ENCODE results near the gene KCNJ15. TPM values are rescaled to one million over a fixed set of nuclear protein-coding genes. Genes with fewer than 3 reads are reported as not detected.

The KCNJ15 gene
- total RNA-seq, 5 donors from 2014 or later (not counting 1 experiment from before 2014, with no cell fraction given): 0.09 to 0.66 (median 0.43) TPM

GRCh38 chr21:38247738-38248510, 8.9 kb upstream of the KCNJ15 start:
- ATAC-seq (replicated peaks in 1 of 4): no peak
- H3K9me3 ChIP-seq: no peaks in the 10 kb centered on the region
- H3K9me3 Mint-ChIP-seq: peaks cover 0 to 7% (median 0%) of the 10 kb centered on the region in 3 donors
- ChIA-PET POLR2A (interaction anchor here in 1 of 2 donors (0.5 kb wide), 1 partner anchor 62 kb away, joined by 3 read pairs; no protein-coding TSS in a partner anchor), CTCF (no interaction called here)
- peaks cover 0 to 2% of the 10 kb centered on the region in 2 donors for H3K27me3 Mint-ChIP-seq
- no peak overlapping the region for H3K4me3 ChIP-seq (ENCODE audit: control insufficient read depth in 1 of 2, extremely low read depth in 1 of 2, low read length in 1 of 2)
- peaks cover 11 to 12% of the 10 kb centered on the region in 2 experiments for H3K4me1 ChIP-seq (ENCODE audit: control insufficient read depth in 1 of 2, extremely low read depth in 1 of 2, insufficient read depth in 2 of 2, low read length in 2 of 2)
- H3K27ac ChIP-seq (ENCODE audit: low read length): no peak overlapping the region
- H3K27ac Mint-ChIP-seq: no peak overlapping the region
- H3K4me1 Mint-ChIP-seq: peaks cover 26 to 27% (median 27%) of the 10 kb centered on the region in 3 donors
- no peaks in the 10 kb centered on the region for H3K36me3 ChIP-seq (ENCODE audit: control insufficient read depth in 2 of 2, extremely low read depth in 1 of 2, insufficient read depth in 1 of 2, low read length in 1 of 2)
- DNase-seq: no peak
- no peak overlapping the region for H3K4me3 Mint-ChIP-seq
- 86% methylated on average over 1 of the region's 4 CpGs for WGBS (ENCODE audit: insufficient coverage)
- H3K27me3 ChIP-seq (replicated peaks in 1 of 2; ENCODE audit: control insufficient read depth in 2 of 2, extremely low read depth in 1 of 2, insufficient read depth in 2 of 2, low read length in 1 of 2): no peaks in the 10 kb centered on the region
- H3K36me3 Mint-ChIP-seq: no peaks in the 10 kb centered on the region

GRCh38 chr21:38249256-38249655, 7.5 kb upstream of the KCNJ15 start:
- ATAC-seq (replicated peaks in 1 of 4) (no peak), DNase-seq (no peak)
- Histone ChIP-seq H3K27me3 (replicated peaks in 1 of 2; ENCODE audit: control insufficient read depth in 2 of 2, extremely low read depth in 1 of 2, insufficient read depth in 2 of 2, low read length in 1 of 2) (no peaks in the 10 kb centered on the region), H3K9me3 (no peaks in the 10 kb centered on the region), H3K4me3 (ENCODE audit: control insufficient read depth in 1 of 2, extremely low read depth in 1 of 2, low read length in 1 of 2) (no peak overlapping the region), H3K27ac (ENCODE audit: low read length) (no peak overlapping the region), H3K4me1 (ENCODE audit: control insufficient read depth in 1 of 2, extremely low read depth in 1 of 2, insufficient read depth in 2 of 2, low read length in 2 of 2) (peaks cover 9% of the 10 kb centered on the region in 2 experiments), H3K36me3 (ENCODE audit: control insufficient read depth in 2 of 2, extremely low read depth in 1 of 2, insufficient read depth in 1 of 2, low read length in 1 of 2) (no peaks in the 10 kb centered on the region)
- ChIA-PET POLR2A (no interaction called here), CTCF (no interaction called here)
- Mint-ChIP-seq H3K27ac (no peak overlapping the region), H3K4me3 (no peak overlapping the region), H3K9me3 (peaks cover 0 to 7% (median 0%) of the 10 kb centered on the region in 3 donors), H3K27me3 (peaks cover 0 to 2% of the 10 kb centered on the region in 2 donors), H3K4me1 (peaks cover 17 to 21% (median 18%) of the 10 kb centered on the region in 3 donors), H3K36me3 (no peaks in the 10 kb centered on the region)
- no CpG with 5 or more reads among the region's 1 CpG for WGBS (ENCODE audit: insufficient coverage)

- Mint-ChIP-seq H3K27me3 (no peaks in the 10 kb centered on the region), H3K9me3 (peaks cover 0 to 7% (median 0%) of the 10 kb centered on the region in 3 donors), H3K4me1 (peaks cover 12 to 16% (median 13%) of the 10 kb centered on the region in 3 donors), H3K27ac (no peak overlapping the region), H3K36me3 (no peaks in the 10 kb centered on the region), H3K4me3 (no peak overlapping the region)
- CTCF ChIA-PET: no interaction called here
- Histone ChIP-seq H3K27me3 (replicated peaks in 1 of 2; ENCODE audit: control insufficient read depth in 2 of 2, extremely low read depth in 1 of 2, insufficient read depth in 2 of 2, low read length in 1 of 2) (no peaks in the 10 kb centered on the region), H3K9me3 (no peaks in the 10 kb centered on the region), H3K27ac (ENCODE audit: low read length) (no peak overlapping the region), H3K4me1 (ENCODE audit: control insufficient read depth in 1 of 2, extremely low read depth in 1 of 2, insufficient read depth in 2 of 2, low read length in 2 of 2) (peaks cover 4% of the 10 kb centered on the region in 2 experiments), H3K36me3 (ENCODE audit: control insufficient read depth in 2 of 2, extremely low read depth in 1 of 2, insufficient read depth in 1 of 2, low read length in 1 of 2) (no peaks in the 10 kb centered on the region), H3K4me3 (ENCODE audit: control insufficient read depth in 1 of 2, extremely low read depth in 1 of 2, low read length in 1 of 2) (no peak overlapping the region)
- ATAC-seq (replicated peaks in 1 of 4) (no peak), DNase-seq (no peak)
- WGBS (ENCODE audit: insufficient coverage): no CpG with 5 or more reads among the region's 3 CpGs
- POLR2A ChIA-PET: no interaction called here
Measured at GRCh38 chr21:38249696-38250278, 7.0 kb upstream of the KCNJ15 start.

GRCh38 chr21:38250991-38251418, 5.8 kb upstream of the KCNJ15 start:
- Mint-ChIP-seq H3K27ac (no peak overlapping the region), H3K4me1 (peaks cover 3 to 6% (median 3%) of the 10 kb centered on the region in 3 donors), H3K9me3 (peaks cover 0 to 7% (median 0%) of the 10 kb centered on the region in 3 donors), H3K36me3 (no peaks in the 10 kb centered on the region), H3K4me3 (no peak overlapping the region), H3K27me3 (no peaks in the 10 kb centered on the region)
- H3K36me3 ChIP-seq (ENCODE audit: control insufficient read depth in 2 of 2, extremely low read depth in 1 of 2, insufficient read depth in 1 of 2, low read length in 1 of 2): no peaks in the 10 kb centered on the region
- POLR2A ChIA-PET: no interaction called here
- H3K4me1 ChIP-seq (ENCODE audit: control insufficient read depth in 1 of 2, extremely low read depth in 1 of 2, insufficient read depth in 2 of 2, low read length in 2 of 2): no peaks in the 10 kb centered on the region
- DNase-seq (no peak), ATAC-seq (replicated peaks in 1 of 4) (no peak)
- no peak overlapping the region for H3K27ac ChIP-seq (ENCODE audit: low read length)
- CTCF ChIA-PET: no interaction called here
- H3K4me3 ChIP-seq (ENCODE audit: control insufficient read depth in 1 of 2, extremely low read depth in 1 of 2, low read length in 1 of 2): no peak overlapping the region
- H3K27me3 ChIP-seq (replicated peaks in 1 of 2; ENCODE audit: control insufficient read depth in 2 of 2, extremely low read depth in 1 of 2, insufficient read depth in 2 of 2, low read length in 1 of 2): peaks cover 0 to 2% of the 10 kb centered on the region in 2 experiments
- H3K9me3 ChIP-seq: no peaks in the 10 kb centered on the region
- no CpG with 5 or more reads among the region's 7 CpGs for WGBS (ENCODE audit: insufficient coverage)

GRCh38 chr21:38254970-38255369, 1.8 kb upstream of the KCNJ15 start:
- H3K36me3 Mint-ChIP-seq: no peaks in the 10 kb centered on the region
- ATAC-seq (replicated peaks in 1 of 4) (no peak), DNase-seq (no peak)
- no peaks in the 10 kb centered on the region for H3K36me3 ChIP-seq (ENCODE audit: control insufficient read depth in 2 of 2, extremely low read depth in 1 of 2, insufficient read depth in 1 of 2, low read length in 1 of 2)
- no peaks in the 10 kb centered on the region for H3K9me3 Mint-ChIP-seq
- no peaks in the 10 kb centered on the region for H3K4me1 ChIP-seq (ENCODE audit: control insufficient read depth in 1 of 2, extremely low read depth in 1 of 2, insufficient read depth in 2 of 2, low read length in 2 of 2)
- peaks cover 0 to 2% of the 10 kb centered on the region in 2 experiments for H3K27me3 ChIP-seq (replicated peaks in 1 of 2; ENCODE audit: control insufficient read depth in 2 of 2, extremely low read depth in 1 of 2, insufficient read depth in 2 of 2, low read length in 1 of 2)
- H3K4me3 ChIP-seq (ENCODE audit: control insufficient read depth in 1 of 2, extremely low read depth in 1 of 2, low read length in 1 of 2): no peak overlapping the region
- peaks cover 0 to 14% of the 10 kb centered on the region in 2 donors for H3K27me3 Mint-ChIP-seq
- no peaks in the 10 kb centered on the region for H3K9me3 ChIP-seq
- no peak overlapping the region for H3K4me3 Mint-ChIP-seq
- ChIA-PET CTCF (no interaction called here), POLR2A (interaction anchor here in 1 of 2 donors (0.5 to 0.7 kb wide), 2 partner anchors 10 to 51 kb away, joined by 3 read pairs; no protein-coding TSS in a partner anchor)
- no peaks in the 10 kb centered on the region for H3K4me1 Mint-ChIP-seq
- 62% methylated on average over 3 of the region's 3 CpGs for WGBS (ENCODE audit: insufficient coverage)
- no peak overlapping the region for H3K27ac ChIP-seq (ENCODE audit: low read length)
- H3K27ac Mint-ChIP-seq: no peak overlapping the region

GRCh38 chr21:38255571-38256117, 1.1 kb upstream of the KCNJ15 start:
- Histone ChIP-seq H3K27me3 (replicated peaks in 1 of 2; ENCODE audit: control insufficient read depth in 2 of 2, extremely low read depth in 1 of 2, insufficient read depth in 2 of 2, low read length in 1 of 2) (peaks cover 0 to 2% of the 10 kb centered on the region in 2 experiments), H3K4me1 (ENCODE audit: control insufficient read depth in 1 of 2, extremely low read depth in 1 of 2, insufficient read depth in 2 of 2, low read length in 2 of 2) (no peaks in the 10 kb centered on the region), H3K36me3 (ENCODE audit: control insufficient read depth in 2 of 2, extremely low read depth in 1 of 2, insufficient read depth in 1 of 2, low read length in 1 of 2) (no peaks in the 10 kb centered on the region), H3K9me3 (no peaks in the 10 kb centered on the region), H3K27ac (ENCODE audit: low read length) (no peak overlapping the region), H3K4me3 (ENCODE audit: control insufficient read depth in 1 of 2, extremely low read depth in 1 of 2, low read length in 1 of 2) (no peak overlapping the region)
- DNase-seq (no peak), ATAC-seq (replicated peaks in 1 of 4) (no peak)
- no peak overlapping the region for H3K27ac Mint-ChIP-seq
- H3K4me1 Mint-ChIP-seq: no peaks in the 10 kb centered on the region
- 86% methylated on average over 6 of the region's 9 CpGs for WGBS (ENCODE audit: insufficient coverage)
- ChIA-PET CTCF (no interaction called here), POLR2A (interaction anchor here in 1 of 2 donors (0.7 kb wide), 1 partner anchor 51 kb away, joined by 3 read pairs; no protein-coding TSS in a partner anchor)
- peaks cover 0 to 14% of the 10 kb centered on the region in 2 donors for H3K27me3 Mint-ChIP-seq
- no peak overlapping the region for H3K4me3 Mint-ChIP-seq
- H3K9me3 Mint-ChIP-seq: no peaks in the 10 kb centered on the region
- no peaks in the 10 kb centered on the region for H3K36me3 Mint-ChIP-seq
